Left colon (tissue), 2 donors: ENCODE results near the gene FTL. TPM values are rescaled to one million over a fixed set of nuclear protein-coding genes. Genes with fewer than 3 reads are reported as not detected.

Source experiments
- ATAC-seq: fragments of 200-7000 bp; cut with Tn5 transposase; one replicate; pipeline ENCODE4 v1.9.1; 2020; ENCODE audit warnings: mild to moderate bottlenecking, moderate library complexity
- DNase-seq, 2 donors: peaks; one replicate each; pipeline ENCODE4 v3.0.0-alpha.2; 2020
- intact Hi-C, 2 donors: fragments of 100-400 bp; cut with DNase I in 1 of 2; cut with micrococcal nuclease in 1 of 2; formaldehyde crosslinking; loops; one replicate each; pipeline versions ENCODE4 v1.11.2 to v1.14.0; 2022; cut with DNase I, micrococcal nuclease
- total RNA-seq, 2 donors: library from RNA; stranded (reverse); fragmentation: NEBNext Ultra II Directional; extraction: Animal tissue kit (Norgen Biotek cat#: 25700); gene quantifications; one replicate each; pipeline ENCODE4 v1.2.1, GENCODE V29; 2021
- donor health status: DM: no; HTN: no; CAD: no.
- donor health status: DM: yes; HTN: yes; CAD: no.

Gene FTL
- total RNA-seq, 2 donors from 2014 or later: 931 to 1,901 TPM

DNA sequence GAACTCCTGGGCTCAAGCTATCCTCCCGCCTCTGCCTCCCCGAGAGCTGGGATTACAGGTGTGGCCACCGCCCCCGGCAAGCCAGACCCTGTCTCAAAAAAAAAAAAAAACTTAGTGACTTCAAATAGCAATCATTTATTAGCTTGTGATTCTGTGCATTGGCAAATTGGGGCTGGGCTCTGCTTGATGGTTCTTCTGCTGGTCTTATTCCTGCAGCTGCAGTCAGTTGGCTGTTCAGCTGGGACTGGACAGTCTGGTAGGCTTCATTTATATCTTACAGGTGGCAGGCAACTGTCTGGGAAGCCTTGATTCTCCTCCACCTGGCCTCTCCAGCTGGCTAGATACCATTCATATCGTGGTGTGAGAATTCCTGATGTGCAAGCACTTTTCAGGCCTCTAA, 24.2 kb upstream of the FTL start:
- ATAC-seq: no peak
- intact Hi-C loops: no loop called here
- no peak for DNase-seq

- ATAC-seq: no peak
- intact Hi-C loops: no loop called here
- no peak for DNase-seq
Observed at GRCh38 chr19:48943081-48943480, 22.0 kb upstream of the FTL start.

DNA sequence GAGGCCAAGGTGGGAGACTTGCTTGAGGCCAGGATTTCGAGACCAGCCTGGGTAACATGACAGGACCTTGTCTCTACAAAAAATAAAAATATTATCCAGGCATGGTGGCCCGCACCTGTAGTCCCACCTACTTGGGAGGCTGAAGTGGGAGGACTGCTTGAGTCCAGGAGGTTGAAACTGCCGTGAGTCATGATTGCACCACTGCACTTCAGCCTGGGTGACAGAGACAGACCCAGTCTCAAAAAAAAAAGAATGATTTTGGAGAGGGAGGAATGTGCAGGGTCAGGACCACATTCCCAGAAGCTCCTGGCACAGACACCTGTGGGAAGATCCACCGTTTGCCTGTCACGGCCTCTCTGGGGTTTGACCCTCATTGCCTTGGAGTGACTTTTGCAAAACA, 19.7 kb upstream of the FTL start:
- DNase-seq: no peak
- ATAC-seq: no peak
- intact Hi-C loops: no loop called here

DNA sequence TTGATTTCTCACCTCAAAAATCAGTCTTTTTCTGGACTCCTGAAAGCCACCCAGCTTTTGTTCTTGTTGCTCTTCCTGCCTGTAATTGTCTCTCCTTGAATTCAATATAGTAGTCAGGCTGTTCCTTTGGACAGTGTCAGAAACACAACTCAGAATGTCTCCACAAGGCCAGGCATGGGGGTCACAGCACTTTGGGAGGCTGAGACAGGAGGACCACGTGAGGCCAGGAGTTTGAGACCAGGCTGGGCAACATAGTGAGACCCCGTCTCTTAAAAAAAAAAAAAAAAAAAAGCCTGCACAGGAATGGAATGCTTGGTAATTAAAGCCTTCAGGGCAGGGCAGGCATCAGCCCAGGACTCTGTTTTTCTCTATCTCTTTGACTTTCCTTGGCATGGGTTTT, 19.3 kb upstream of the FTL start:
- DNase-seq: no peak
- intact Hi-C loops: no loop called here
- no peak for ATAC-seq

- DNase-seq: no peak
- ATAC-seq: peak; percentile 29
- intact Hi-C loops: no loop called here
Observed at GRCh38 chr19:48946463-48947257, 18.4 kb upstream of the FTL start.

- no peak for DNase-seq
- intact Hi-C loops: no loop called here
- no peak for ATAC-seq
Observed at GRCh38 chr19:48947258-48947542, 17.9 kb upstream of the FTL start.

DNA sequence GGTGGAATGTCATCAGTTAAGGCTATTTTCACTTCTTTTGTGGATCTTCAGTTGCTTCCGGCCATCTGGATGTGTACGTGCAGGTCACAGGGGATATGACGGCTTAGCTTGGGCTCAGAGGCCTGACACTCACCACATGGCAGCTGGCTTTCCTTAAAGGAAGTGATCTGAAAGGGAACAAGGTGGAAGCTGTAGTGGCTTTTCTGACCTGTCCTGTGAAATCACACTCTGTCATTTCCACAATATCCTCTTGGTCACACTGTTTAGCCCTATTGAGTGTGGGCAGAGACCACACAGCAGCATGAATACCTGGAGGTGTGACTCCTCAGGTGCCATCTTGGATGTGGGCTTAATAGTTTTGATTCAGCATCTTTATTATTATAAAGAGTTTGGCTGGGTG, 14.9 kb upstream of the FTL start:
- intact Hi-C loops: no loop called here
- ATAC-seq (no peak), DNase-seq (no peak)

- ATAC-seq (peak; percentile 42), DNase-seq (no peak)
- intact Hi-C loops: no loop called here
Observed at GRCh38 chr19:48950830-48951519, 14.1 kb upstream of the FTL start.

DNA sequence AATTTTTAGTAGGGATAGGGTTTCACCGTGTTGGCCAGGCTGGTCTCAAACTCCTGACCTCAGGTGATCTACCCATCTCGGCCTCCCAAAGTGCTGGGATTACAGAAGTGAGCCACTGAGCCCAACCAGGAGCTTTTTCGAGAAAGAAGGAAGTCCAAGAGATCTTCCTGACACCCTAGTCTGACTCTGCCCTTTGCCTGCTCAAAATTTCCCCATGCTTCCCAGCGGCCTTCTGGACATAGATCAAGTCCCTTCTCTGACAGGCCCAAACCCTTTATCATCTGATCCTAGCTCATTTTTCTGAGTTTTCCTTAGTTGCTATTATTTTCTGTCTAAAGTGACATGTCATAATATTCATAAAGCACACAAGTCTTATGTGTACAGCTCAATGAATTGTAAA, 12.0 kb upstream of the FTL start:
- no peak for DNase-seq
- intact Hi-C loops: no loop called here
- no peak for ATAC-seq

DNA sequence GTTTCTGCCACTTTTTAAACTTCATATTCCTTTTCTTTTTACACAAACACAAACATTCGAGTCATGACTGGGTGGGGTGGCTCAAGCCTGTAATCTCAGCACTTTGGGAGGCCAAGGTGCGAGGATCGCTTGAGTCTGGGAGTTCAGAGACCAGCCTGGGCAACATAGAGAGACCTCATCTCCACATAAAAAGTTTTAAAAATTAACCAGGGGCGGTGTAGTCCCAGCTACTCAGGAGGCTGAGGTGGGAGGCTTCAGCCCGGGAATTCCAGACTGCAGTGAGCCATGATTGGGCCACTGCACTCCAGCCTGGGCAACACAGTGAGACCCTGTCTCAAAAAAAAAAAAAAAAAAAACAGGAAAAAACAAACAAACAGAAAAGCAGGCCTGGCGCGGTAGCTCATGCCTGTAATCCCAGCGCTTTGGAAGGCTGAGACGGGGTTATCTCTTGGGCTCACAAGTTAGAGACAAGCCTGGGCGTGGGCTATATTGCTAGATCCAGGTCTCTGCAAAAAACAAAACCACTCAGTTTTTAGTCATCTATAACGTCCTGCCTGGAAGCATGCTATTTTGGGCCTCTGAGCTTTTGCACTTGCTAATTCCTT, 11.0 kb upstream of the FTL start:
- peak in 1 of 2 donors; percentile 33 for DNase-seq
- intact Hi-C loops: no loop called here
- peak; percentile 51 for ATAC-seq

DNA sequence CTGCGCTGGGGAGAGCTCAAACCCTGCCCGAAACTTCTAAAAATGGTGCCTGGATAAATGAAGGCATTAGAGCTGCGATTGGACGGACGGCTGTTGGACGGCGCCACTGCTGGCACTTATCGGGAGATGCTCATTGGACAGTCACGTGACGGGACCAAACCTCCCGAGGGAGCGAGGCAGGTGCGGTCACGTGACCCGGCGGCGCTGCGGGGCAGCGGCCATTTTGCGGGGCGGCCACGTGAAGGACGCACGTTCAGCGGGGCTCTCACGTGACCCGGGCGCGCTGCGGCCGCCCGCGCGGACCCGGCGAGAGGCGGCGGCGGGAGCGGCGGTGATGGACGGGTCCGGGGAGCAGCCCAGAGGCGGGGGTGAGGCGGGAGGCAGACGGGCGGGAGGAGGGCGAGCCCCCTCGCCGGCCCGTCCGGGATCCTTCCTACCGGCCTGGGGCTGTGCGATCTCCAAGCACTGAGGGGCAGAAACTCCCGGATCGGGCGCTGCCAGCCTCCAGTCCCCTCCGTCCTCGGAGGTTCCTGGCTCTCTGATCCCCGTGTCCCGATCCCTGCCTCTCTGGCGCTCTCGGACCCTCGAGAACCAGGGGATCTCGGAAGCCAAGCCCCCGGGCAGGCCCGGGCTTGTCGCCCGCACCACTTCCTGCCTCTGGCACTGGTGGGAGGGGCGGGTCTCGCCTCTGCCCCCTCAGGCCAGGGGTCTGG, 10.4 kb upstream of the FTL start, which contains the start of gene BAX:
Gene BAX, plus strand, starts transcription at position 281 of the 713 bp plus-strand sequence. Its CDS starts 54 bp downstream, at position 335.
- DNase-seq (peak; percentile 98), ATAC-seq (peak; percentile 85)
- intact Hi-C loops: no loop called here

- intact Hi-C loops: no loop called here
- DNase-seq (no peak), ATAC-seq (no peak)
Observed at GRCh38 chr19:48955308-48955958, 9.7 kb upstream of the FTL start.

DNA sequence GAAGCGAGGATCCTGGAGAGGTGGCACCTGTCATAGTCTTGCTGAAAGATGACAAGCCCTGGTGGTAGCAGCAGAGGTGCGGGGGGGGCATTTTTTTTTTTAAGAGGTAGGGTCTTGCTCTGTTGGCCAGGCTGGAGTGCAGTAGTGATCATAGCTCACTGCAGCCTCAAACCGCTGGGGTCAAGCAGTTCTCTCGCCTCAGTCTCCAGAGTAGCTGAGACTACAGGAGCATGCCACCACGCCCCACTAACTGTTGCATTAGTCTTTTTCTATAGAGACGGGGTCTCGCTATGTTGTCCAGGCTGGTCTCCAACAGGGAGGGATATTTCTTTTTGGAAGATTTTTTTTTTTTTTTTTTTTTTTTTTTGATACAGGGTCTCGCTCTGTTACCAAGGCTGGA, 7.1 kb upstream of the FTL start:
- ATAC-seq: no peak
- DNase-seq: no peak
- intact Hi-C loops: no loop called here

- no peak for ATAC-seq
- DNase-seq: no peak
- intact Hi-C loops: loop anchor here in 1 of 2 donors (10.0 kb wide), 1 partner anchor 85 kb away; the partner anchor contains the start of gene PPP1R15A
Observed at GRCh38 chr19:48959341-48960239, 5.5 kb upstream of the FTL start.

GRCh38 chr19:48961051-48961649, 4.0 kb upstream of the FTL start:
- DNase-seq (peak in 1 of 2 donors; percentile 34), ATAC-seq (no peak)
- intact Hi-C loops: loop anchor here in 1 of 2 donors (10.0 kb wide), 1 partner anchor 86 kb away; the partner anchor contains the start of gene PPP1R15A

DNA sequence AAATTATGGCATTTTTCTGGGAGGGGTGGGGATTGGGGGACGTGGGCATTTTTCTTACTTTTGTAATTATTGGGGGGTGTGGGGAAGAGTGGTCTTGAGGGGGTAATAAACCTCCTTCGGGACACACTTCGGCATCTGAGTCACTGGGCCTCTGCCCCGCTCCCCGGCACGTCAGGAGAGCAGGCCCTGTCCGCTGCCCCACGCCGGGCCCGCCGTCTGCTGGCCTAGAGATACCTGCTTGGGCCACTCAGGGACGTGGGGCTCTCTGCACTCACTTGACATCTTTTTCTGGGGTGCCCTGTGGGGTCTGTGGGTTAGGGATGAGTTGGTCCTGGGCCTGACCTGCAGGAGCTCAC, 3.5 kb upstream of the FTL start:
- intact Hi-C loops: loop anchor here in 1 of 2 donors (10.0 kb wide), 1 partner anchor 87 kb away; the partner anchor contains the start of gene PPP1R15A
- ATAC-seq (no peak), DNase-seq (peak in 1 of 2 donors; percentile 34)

DNA sequence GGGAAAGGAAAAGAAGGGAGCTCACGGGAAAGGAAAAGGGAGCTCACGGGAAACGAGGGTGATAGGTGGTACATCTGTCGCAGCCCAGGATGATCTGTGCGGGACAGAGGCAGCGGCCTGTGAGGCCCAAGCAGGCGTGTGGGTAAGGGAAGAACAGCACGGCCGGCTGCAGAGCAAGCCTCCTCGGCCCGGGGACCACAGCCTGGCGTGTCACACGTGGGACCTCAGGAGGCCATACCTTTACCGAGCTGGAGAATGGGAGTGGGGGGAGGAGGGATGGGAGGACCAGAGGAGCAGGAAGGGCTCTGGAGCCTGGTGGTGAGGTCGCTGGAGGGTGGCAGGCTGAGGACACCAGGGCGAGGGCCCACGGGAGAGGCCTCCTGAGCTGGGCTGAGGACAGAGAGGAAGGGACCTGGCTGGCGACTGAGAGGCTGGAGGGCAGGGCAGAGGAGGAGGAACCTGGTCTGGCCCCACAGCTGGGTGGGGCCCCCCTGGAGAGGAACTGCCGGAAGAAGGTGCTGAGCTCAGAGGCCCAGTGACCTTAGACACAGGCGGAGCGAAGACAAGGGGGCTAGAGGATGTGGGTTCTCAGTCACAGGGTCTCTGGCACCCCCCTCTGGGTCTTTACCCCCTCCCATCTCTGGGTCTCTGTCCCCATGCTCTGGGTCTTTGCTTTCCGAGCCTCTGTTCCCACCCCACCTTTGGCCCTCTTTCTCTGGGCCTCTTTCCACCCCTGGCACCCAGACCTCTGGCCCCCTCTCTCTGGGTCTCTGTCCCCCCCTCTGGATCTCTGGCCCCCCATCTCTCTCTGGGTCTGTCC, 2.9 kb upstream of the FTL start:
- peak; percentile 65 for ATAC-seq
- peak; percentile 87 to 93 for DNase-seq
- intact Hi-C loops: loop anchor here in 1 of 2 donors (10.0 kb wide), 1 partner anchor 87 kb away; the partner anchor contains the start of gene PPP1R15A
